SK-N-SH treated with all-trans-retinoic acid at 6 μM for 48 hours (cell line): ENCODE results near the gene LARP4B.

Source experiments
- ARNTL ChIP-seq: fragments of 450-650 bp; formaldehyde crosslinking; IDR thresholded peaks from 2 replicates; pipeline ENCODE4 v1.5.0; 2020; ENCODE audit warnings: low read depth, mild to moderate bottlenecking, moderate library complexity, borderline replicate concordance
- ISL1 ChIP-seq: fragments of 250-450 bp; sonication (Bioruptor Pico); IDR thresholded peaks from 2 replicates; pipeline ENCODE4 v2.1.2; 2022; ENCODE audit warnings: mild to moderate bottlenecking, moderate library complexity
- TF ChIP-seq, protein P1 (sequence below): fragments of 250-450 bp; sonication (Bioruptor Pico); IDR thresholded peaks from 2 replicates; pipeline ENCODE4 v1.8.0; 2020; ENCODE audit warnings: mild to moderate bottlenecking, moderate library complexity, borderline replicate concordance

DNA sequence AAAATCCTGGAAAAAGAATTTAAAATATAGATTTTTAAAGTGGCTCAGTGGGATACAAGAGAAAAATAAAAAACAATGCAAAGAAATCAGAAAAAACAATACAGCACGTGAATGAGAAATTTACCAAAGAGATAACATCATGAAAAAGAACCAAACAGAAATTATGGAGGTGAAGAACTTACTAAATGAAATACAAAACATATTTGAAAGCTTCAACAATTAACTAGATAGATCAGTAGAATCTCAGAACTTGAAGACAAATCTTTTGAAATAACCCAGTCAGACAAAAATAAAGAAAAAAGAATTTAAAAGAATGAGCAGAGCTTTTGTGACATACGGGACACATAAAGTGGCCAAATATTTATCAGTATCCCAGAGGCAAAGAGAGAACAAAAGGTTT, 170.9 kb downstream of the LARP4B start:
- TF ChIP-seq, protein P1, sequence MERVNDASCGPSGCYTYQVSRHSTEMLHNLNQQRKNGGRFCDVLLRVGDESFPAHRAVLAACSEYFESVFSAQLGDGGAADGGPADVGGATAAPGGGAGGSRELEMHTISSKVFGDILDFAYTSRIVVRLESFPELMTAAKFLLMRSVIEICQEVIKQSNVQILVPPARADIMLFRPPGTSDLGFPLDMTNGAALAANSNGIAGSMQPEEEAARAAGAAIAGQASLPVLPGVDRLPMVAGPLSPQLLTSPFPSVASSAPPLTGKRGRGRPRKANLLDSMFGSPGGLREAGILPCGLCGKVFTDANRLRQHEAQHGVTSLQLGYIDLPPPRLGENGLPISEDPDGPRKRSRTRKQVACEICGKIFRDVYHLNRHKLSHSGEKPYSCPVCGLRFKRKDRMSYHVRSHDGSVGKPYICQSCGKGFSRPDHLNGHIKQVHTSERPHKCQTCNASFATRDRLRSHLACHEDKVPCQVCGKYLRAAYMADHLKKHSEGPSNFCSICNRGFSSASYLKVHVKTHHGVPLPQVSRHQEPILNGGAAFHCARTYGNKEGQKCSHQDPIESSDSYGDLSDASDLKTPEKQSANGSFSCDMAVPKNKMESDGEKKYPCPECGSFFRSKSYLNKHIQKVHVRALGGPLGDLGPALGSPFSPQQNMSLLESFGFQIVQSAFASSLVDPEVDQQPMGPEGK = no peak
- TF ChIP-seq ARNTL (CRISPR knock-in tag) (no peak), ISL1 (no peak)
